ENCODE data around the gene MSL3B.

The MSL3B gene

DNA sequence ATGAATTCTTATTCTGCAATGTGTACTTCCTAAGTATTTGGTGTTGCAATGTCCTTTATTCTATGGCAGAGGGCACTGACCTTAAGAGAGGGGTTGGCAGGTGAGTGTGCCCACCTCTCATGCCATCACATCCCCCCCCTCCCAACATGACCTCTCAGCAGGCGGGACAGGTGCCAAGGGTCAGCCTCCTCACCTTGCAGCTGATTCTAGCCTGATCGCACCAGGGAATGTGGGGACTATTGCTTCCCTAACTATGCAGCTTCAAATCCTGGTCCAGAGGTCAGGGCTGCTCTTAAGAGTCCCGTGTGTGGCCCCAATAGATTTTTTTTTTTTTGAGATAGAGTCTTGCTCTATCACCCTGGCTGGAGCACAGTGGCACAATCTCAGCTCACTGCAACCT lies 23.4 kb downstream of the MSL3B start:
- peaks cover 92% of the 10 kb centered on the region for H3K79me2 ChIP-seq (ENCODE audit: insufficient read depth, low read length)
- H4K20me1 ChIP-seq (ENCODE audit: insufficient read depth, low read length) = peaks cover 14% of the 10 kb centered on the region
- peaks cover 10% of the 10 kb centered on the region for H3K36me3 Mint-ChIP-seq (ENCODE audit: low read depth, unreplicated experiment)
- H3K4me1 ChIP-seq (ENCODE audit: insufficient read depth, low read length) = no peaks in the 10 kb centered on the region
- H3K9me3 Mint-ChIP-seq (ENCODE audit: unreplicated experiment) = no peaks in the 10 kb centered on the region
- no peak overlapping the region for H3K27ac Mint-ChIP-seq (ENCODE audit: unreplicated experiment)
- no peak overlapping the region for H3K4me3 ChIP-seq (ENCODE audit: insufficient read depth, low read depth, low read length)
- no peak overlapping the region for H3K4me2 ChIP-seq (ENCODE audit: low read length)
- no peaks in the 10 kb centered on the region for H3K4me1 Mint-ChIP-seq (ENCODE audit: low read depth, unreplicated experiment)
- TF ChIP-seq, protein P1, sequence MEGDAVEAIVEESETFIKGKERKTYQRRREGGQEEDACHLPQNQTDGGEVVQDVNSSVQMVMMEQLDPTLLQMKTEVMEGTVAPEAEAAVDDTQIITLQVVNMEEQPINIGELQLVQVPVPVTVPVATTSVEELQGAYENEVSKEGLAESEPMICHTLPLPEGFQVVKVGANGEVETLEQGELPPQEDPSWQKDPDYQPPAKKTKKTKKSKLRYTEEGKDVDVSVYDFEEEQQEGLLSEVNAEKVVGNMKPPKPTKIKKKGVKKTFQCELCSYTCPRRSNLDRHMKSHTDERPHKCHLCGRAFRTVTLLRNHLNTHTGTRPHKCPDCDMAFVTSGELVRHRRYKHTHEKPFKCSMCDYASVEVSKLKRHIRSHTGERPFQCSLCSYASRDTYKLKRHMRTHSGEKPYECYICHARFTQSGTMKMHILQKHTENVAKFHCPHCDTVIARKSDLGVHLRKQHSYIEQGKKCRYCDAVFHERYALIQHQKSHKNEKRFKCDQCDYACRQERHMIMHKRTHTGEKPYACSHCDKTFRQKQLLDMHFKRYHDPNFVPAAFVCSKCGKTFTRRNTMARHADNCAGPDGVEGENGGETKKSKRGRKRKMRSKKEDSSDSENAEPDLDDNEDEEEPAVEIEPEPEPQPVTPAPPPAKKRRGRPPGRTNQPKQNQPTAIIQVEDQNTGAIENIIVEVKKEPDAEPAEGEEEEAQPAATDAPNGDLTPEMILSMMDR (IDR thresholded peaks at IDR 0.05; ENCODE audit: insufficient read depth, low read depth, low read length) = no peak
- no peak for TF ChIP-seq EZH2 (IDR thresholded peaks at IDR 0.05; ENCODE audit: insufficient read depth, low read length)
- H3K9me3 ChIP-seq (ENCODE audit: insufficient read depth, low read depth, low read length) = no peaks in the 10 kb centered on the region
- H3K9ac ChIP-seq (ENCODE audit: low read length) = no peak overlapping the region
- DNase-seq (ENCODE audit: low read depth) (no peak), FAIRE-seq (no peak)
- H3K36me3 ChIP-seq (ENCODE audit: insufficient read depth, low read length) = peaks cover 46% of the 10 kb centered on the region
- no peak overlapping the region for H3K4me3 Mint-ChIP-seq (ENCODE audit: unreplicated experiment)
- no peaks in the 10 kb centered on the region for H3K27me3 ChIP-seq (ENCODE audit: insufficient read depth, low read length)
- no peaks in the 10 kb centered on the region for H3K27me3 Mint-ChIP-seq (ENCODE audit: low read depth, unreplicated experiment)
- H2AFZ ChIP-seq (ENCODE audit: low read depth, low read length) = no peak overlapping the region
- H3K27ac ChIP-seq (ENCODE audit: low read depth, low read length) = no peak overlapping the region

DNA sequence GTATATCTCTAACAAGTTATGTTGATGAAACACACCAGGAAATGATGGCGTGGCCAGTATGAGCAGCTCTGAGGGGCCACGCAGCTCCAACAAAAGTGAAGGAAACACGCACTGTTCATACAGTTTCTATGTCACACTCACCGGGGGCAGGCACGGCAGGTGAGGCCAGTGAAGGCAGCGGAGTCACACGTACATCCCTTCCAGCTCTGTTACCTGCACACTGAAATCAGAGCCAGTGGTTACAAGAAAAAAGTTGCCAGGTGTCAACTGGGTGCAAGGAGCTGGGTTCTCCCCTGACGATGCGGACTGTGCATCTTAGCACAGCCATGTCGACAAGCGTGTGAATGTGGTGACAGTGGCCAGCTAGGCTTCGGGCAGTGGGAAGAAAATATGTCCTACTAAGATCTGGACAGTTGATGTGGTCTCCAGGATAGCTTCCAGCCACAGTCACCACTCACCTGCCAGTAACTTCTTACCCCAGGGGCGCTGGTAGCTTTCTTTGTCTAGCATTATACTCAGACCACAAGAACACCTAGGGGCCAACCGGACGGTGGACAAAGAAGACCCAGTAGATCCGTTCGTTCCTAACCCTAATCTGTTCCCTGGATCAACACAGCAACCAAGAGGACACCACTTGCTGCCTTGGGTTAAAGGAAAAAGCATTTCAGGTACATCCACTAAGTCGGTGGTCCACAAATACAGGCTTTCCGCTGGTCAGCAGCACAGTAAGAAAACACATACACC lies 23.9 kb downstream of the MSL3B start:
- H3K36me3 Mint-ChIP-seq (ENCODE audit: low read depth, unreplicated experiment) = peaks cover 11% of the 10 kb centered on the region
- H3K27ac ChIP-seq (ENCODE audit: low read depth, low read length) = no peak overlapping the region
- H3K79me2 ChIP-seq (ENCODE audit: insufficient read depth, low read length) = peaks cover 92% of the 10 kb centered on the region
- H3K4me3 Mint-ChIP-seq (ENCODE audit: unreplicated experiment) = no peak overlapping the region
- H2AFZ ChIP-seq (ENCODE audit: low read depth, low read length) = no peak overlapping the region
- peaks cover 44% of the 10 kb centered on the region for H3K36me3 ChIP-seq (ENCODE audit: insufficient read depth, low read length)
- H3K27me3 ChIP-seq (ENCODE audit: insufficient read depth, low read length) = no peaks in the 10 kb centered on the region
- H3K27ac Mint-ChIP-seq (ENCODE audit: unreplicated experiment) = no peak overlapping the region
- H3K4me3 ChIP-seq (ENCODE audit: insufficient read depth, low read depth, low read length) = no peak overlapping the region
- DNase-seq (ENCODE audit: low read depth) (no peak), FAIRE-seq (no peak)
- H3K27me3 Mint-ChIP-seq (ENCODE audit: low read depth, unreplicated experiment) = no peaks in the 10 kb centered on the region
- TF ChIP-seq, protein P1 (IDR thresholded peaks at IDR 0.05; ENCODE audit: insufficient read depth, low read depth, low read length) = no peak
- no peak for TF ChIP-seq EZH2 (IDR thresholded peaks at IDR 0.05; ENCODE audit: insufficient read depth, low read length)
- no peak overlapping the region for H3K4me2 ChIP-seq (ENCODE audit: low read length)
- no peaks in the 10 kb centered on the region for H3K9me3 ChIP-seq (ENCODE audit: insufficient read depth, low read depth, low read length)
- no peaks in the 10 kb centered on the region for H3K4me1 ChIP-seq (ENCODE audit: insufficient read depth, low read length)
- H3K9ac ChIP-seq (ENCODE audit: low read length) = no peak overlapping the region
- peaks cover 20% of the 10 kb centered on the region for H4K20me1 ChIP-seq (ENCODE audit: insufficient read depth, low read length)
- no peaks in the 10 kb centered on the region for H3K4me1 Mint-ChIP-seq (ENCODE audit: low read depth, unreplicated experiment)
- H3K9me3 Mint-ChIP-seq (ENCODE audit: unreplicated experiment) = no peaks in the 10 kb centered on the region

DNA sequence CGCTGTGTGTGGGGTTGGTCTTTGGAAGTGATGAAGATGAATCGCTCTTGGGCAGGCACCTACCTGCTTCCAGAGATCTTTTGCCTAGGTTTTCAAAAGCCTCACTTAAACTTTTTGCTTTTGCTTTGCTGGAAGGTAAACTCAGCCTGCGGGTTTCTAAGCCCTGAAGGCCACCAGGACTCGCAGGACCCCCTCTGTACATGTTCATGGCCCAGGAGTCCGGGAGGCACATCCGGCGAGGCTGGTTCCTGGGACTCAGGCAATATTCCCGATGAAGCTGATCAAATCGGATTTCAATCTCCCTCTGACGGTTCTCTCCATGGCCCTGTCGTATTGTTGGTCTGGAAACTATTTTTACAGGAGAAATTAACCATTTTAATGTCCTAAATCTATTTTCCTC lies 27.0 kb downstream of the MSL3B start:
- H3K9me3 Mint-ChIP-seq (ENCODE audit: unreplicated experiment) = no peaks in the 10 kb centered on the region
- H3K79me2 ChIP-seq (ENCODE audit: insufficient read depth, low read length) = peaks cover 89% of the 10 kb centered on the region
- H3K9ac ChIP-seq (ENCODE audit: low read length) = no peak overlapping the region
- no peak overlapping the region for H3K4me3 Mint-ChIP-seq (ENCODE audit: unreplicated experiment)
- no peaks in the 10 kb centered on the region for H3K9me3 ChIP-seq (ENCODE audit: insufficient read depth, low read depth, low read length)
- H3K4me1 ChIP-seq (ENCODE audit: insufficient read depth, low read length) = no peaks in the 10 kb centered on the region
- H3K4me2 ChIP-seq (ENCODE audit: low read length) = no peak overlapping the region
- DNase-seq (ENCODE audit: low read depth) = no peak
- H4K20me1 ChIP-seq (ENCODE audit: insufficient read depth, low read length) = peaks cover 21% of the 10 kb centered on the region
- no peak overlapping the region for H2AFZ ChIP-seq (ENCODE audit: low read depth, low read length)
- H3K27ac Mint-ChIP-seq (ENCODE audit: unreplicated experiment) = no peak overlapping the region
- peaks cover 4% of the 10 kb centered on the region for H3K27me3 Mint-ChIP-seq (ENCODE audit: low read depth, unreplicated experiment)
- TF ChIP-seq EZH2 (IDR thresholded peaks at IDR 0.05; ENCODE audit: insufficient read depth, low read length) = no peak
- TF ChIP-seq, protein P1 (IDR thresholded peaks at IDR 0.05; ENCODE audit: insufficient read depth, low read depth, low read length) = no peak
- H3K4me1 Mint-ChIP-seq (ENCODE audit: low read depth, unreplicated experiment) = no peaks in the 10 kb centered on the region
- no peak for FAIRE-seq
- H3K27me3 ChIP-seq (ENCODE audit: insufficient read depth, low read length) = no peaks in the 10 kb centered on the region
- no peak overlapping the region for H3K27ac ChIP-seq (ENCODE audit: low read depth, low read length)
- H3K4me3 ChIP-seq (ENCODE audit: insufficient read depth, low read depth, low read length) = no peak overlapping the region
- peaks cover 39% of the 10 kb centered on the region for H3K36me3 ChIP-seq (ENCODE audit: insufficient read depth, low read length)
- peaks cover 14% of the 10 kb centered on the region for H3K36me3 Mint-ChIP-seq (ENCODE audit: low read depth, unreplicated experiment)
